Activated T-cell treated with anti-CD3 and anti-CD28 coated beads, Interleukin-2, amount 50 U/mL, for 4 hours (primary cell): ENCODE data around the gene SLC13A2. TPM values are rescaled to one million over a fixed set of nuclear protein-coding genes. Genes with fewer than 3 reads are reported as not detected.
"Not testable (repeated sequence)": the region's sequence is repeated elsewhere in the genome, so short reads cannot be mapped to it uniquely, and the experiment has no call there.

Source experiments
- ATAC-seq, 2 donors: fragments of 200-7000 bp; cut with Tn5 transposase; one replicate each; pipeline ENCODE4 v1.10.0; 2021
- DNase-seq: peaks from one replicate; pipeline ENCODE4 v3.0.0-alpha.2; 2020
- H3K27me3 Mint-ChIP-seq: one replicate; pipeline ENCODE4 v1.8.0; 2021; ENCODE audit warnings: low read depth, mixed read lengths
- H3K36me3 Mint-ChIP-seq: one replicate; pipeline ENCODE4 v1.8.0; 2022; ENCODE audit warnings: mixed read lengths; ENCODE audit not compliant: insufficient read depth
- H3K4me1 Mint-ChIP-seq: one replicate; pipeline ENCODE4 v1.8.0; 2021; ENCODE audit warnings: low read depth, mixed read lengths
- H3K4me3 Mint-ChIP-seq: one replicate; pipeline ENCODE4 v1.8.0; 2021; ENCODE audit warnings: mild to moderate bottlenecking, moderate library complexity, mixed read lengths
- H3K9me3 Mint-ChIP-seq: one replicate; pipeline ENCODE4 v1.8.0; 2021; ENCODE audit warnings: mixed read lengths
- total RNA-seq, 3 donors: library from RNA; stranded (reverse); gene quantifications; one replicate each; pipeline ENCODE4 v1.2.1, GENCODE V29; 2021

The SLC13A2 gene, protein sequence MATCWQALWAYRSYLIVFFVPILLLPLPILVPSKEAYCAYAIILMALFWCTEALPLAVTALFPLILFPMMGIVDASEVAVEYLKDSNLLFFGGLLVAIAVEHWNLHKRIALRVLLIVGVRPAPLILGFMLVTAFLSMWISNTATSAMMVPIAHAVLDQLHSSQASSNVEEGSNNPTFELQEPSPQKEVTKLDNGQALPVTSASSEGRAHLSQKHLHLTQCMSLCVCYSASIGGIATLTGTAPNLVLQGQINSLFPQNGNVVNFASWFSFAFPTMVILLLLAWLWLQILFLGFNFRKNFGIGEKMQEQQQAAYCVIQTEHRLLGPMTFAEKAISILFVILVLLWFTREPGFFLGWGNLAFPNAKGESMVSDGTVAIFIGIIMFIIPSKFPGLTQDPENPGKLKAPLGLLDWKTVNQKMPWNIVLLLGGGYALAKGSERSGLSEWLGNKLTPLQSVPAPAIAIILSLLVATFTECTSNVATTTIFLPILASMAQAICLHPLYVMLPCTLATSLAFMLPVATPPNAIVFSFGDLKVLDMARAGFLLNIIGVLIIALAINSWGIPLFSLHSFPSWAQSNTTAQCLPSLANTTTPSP
- total RNA-seq, result not detected

DNA sequence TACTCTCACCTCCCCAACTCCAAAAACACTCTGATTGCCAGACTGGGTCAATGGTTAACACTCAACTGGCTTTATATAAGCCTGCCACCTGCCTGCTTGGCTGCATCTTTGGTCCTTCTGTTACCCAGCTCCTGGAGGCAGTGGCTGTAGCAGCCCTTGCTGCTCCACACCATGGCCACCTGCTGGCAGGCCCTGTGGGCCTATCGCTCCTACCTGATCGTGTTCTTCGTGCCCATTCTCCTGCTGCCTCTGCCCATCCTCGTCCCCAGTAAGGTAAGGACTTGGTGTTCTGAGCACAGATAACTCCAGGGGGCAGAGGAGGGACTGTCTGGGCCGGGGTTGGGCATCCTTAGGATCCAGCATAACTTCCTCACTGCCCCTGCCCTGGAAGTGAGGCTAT, at the start of gene SLC13A2:
Gene SLC13A2 (plus strand): TSS at position 103 of the 400 bp plus-strand sequence. CDS start 69 bp downstream, at position 172.
- Mint-ChIP-seq H3K4me1 (peaks cover 17% of the 10 kb centered on the region), H3K9me3 (no peaks in the 10 kb centered on the region), H3K4me3 (no peak within 1 kb of the TSS), H3K36me3 (no peaks in the 10 kb centered on the region), H3K27me3 (no peaks in the 10 kb centered on the region)
- no peak for ATAC-seq
- no peak for DNase-seq

DNA sequence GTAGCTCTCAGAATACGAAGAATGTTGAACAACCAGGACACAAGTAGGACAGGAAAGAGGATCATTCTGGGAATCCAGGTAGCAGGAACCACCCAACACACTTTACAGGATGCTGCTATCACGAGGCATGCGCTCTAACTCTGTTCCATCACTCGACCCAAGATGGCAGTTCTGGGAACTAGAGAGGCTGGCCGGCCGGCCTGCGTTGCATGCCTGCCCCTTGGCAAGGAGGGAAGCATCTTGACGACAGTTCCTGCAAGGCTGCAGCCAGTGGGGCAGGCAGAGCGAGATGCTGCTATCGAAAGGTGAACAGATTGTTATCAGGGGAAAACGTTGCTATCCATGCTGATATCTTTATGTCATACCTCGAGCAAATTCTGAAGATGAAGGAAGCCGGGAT, 48.2 kb upstream of the SLC13A2 start:
- Mint-ChIP-seq H3K36me3 (no peaks in the 10 kb centered on the region), H3K4me3 (no peak overlapping the region), H3K4me1 (no peaks in the 10 kb centered on the region), H3K9me3 (no peaks in the 10 kb centered on the region), H3K27me3 (peaks cover 7% of the 10 kb centered on the region)
- DNase-seq, result no peak
- no peak for ATAC-seq

DNA sequence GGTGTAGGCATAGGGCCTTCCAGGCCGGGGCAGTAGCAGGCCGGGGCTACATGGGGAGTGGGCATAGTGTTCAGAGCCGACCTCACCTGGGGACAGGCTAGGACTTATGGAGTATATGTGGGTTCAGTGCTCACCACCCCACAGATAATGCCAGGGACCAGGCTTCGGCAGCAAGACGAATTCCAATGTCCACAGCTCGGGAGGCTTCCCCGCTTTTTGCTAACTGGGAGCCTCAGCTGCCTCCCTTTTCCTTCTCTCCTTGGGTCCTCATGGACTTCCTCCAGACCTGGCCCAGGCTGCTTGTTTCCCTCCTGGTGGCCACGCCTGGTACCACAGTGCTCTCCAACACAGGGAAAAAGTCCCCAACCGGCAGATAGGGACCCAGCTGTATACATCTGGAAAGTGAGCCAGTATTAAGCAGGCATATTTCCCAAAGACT, 47.3 kb upstream of the SLC13A2 start:
- peaks cover 12% of the 10 kb centered on the region for H3K27me3 Mint-ChIP-seq

DNA sequence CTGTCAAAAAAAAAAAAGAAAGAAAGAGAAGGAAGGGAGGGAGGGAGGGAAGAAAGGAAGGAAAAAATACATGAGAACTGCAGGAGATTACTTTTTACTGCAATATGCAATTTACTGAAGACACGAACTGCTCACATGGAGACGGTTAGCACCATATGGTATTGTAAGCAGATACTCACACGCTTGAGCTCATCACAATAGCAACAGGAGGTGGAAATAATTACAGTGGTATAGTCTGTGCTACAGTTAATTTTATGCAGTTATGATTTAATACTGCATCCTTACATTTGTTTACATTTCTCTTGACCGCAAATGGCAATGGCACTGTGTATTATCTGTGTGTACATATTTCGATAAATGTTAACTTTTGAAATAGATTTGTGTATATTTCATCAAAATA, 46.1 kb upstream of the SLC13A2 start:
- no peaks in the 10 kb centered on the region for H3K36me3 Mint-ChIP-seq
- no peak overlapping the region for H3K4me3 Mint-ChIP-seq
- H3K9me3 Mint-ChIP-seq, result no peaks in the 10 kb centered on the region
- no peaks in the 10 kb centered on the region for H3K4me1 Mint-ChIP-seq
- DNase-seq (no peak), ATAC-seq (no peak)
- peaks cover 12% of the 10 kb centered on the region for H3K27me3 Mint-ChIP-seq

More for the DNA sequence above, 47.3 kb upstream of the SLC13A2 start:
- Mint-ChIP-seq H3K4me1 (no peaks in the 10 kb centered on the region), H3K4me3 (no peak overlapping the region), H3K36me3 (no peaks in the 10 kb centered on the region), H3K9me3 (no peaks in the 10 kb centered on the region)
- DNase-seq, result no peak
- ATAC-seq, result no peak

DNA sequence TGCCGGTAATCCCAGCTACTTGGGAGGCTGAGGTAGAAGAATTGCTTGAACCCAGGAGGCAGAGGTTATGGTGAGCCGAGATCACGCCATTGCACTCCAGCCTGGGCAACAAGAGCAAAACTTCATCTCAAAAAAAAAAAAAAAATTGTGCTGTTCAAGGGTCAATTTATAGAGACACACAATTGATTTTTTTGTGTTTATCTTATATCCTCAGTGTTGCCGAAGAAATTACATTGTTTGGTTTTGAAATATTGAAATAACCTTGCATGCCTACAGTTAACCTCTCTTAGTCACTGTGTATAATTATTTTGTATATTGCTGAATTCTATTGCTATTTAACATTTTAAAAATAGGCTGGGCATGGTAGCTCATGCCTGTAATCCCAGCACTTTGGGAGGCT, 45.5 kb upstream of the SLC13A2 start:
- not testable (repeated sequence) for H3K4me3 Mint-ChIP-seq, H3K4me1 Mint-ChIP-seq, DNase-seq, ATAC-seq, H3K9me3 Mint-ChIP-seq, H3K36me3 Mint-ChIP-seq
- H3K27me3 Mint-ChIP-seq, result peaks cover 12% of the 10 kb centered on the region

DNA sequence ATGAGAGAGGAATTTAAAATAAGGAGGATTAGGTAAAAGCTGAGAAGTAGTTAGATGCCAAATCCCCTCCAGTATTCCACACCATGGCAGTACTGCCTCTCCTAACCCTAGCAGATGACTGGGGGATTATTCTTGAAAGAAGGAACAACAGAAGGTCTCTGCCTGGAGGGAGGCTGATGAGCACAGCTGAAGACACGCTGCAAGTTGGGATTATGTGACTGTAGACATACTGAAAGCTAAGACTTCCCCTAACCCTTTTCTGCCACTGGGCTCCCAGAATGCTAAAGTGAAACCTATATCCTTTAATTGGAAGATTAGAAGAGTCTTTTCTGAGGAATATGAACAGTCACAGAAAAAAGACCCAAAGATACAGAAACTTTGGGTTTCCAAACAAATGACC, 39.7 kb upstream of the SLC13A2 start:
- H3K4me1 Mint-ChIP-seq, result no peaks in the 10 kb centered on the region
- H3K4me3 Mint-ChIP-seq, result no peak overlapping the region
- H3K36me3 Mint-ChIP-seq, result no peaks in the 10 kb centered on the region
- H3K9me3 Mint-ChIP-seq, result no peaks in the 10 kb centered on the region
- H3K27me3 Mint-ChIP-seq, result peaks cover 10% of the 10 kb centered on the region
- ATAC-seq (no peak), DNase-seq (no peak)

DNA sequence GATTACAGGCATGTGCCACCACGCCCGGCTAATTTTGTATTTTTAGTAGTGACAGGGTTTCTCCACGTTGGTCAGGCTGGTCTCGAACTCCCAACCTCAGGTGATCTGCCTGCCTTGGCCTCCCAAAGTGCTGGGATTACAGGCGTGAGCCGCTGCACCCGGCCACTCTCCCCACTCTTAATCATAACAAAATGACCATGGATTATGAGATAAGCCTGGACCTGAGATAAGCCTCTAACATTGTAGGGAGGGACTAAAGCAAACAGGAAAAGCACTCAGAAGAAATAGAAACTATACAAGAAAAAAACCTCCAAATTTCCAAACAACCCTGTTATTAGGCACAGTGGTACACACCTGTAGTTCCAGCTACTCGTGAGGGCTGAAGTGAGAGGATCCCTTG, 39.1 kb upstream of the SLC13A2 start:
- not testable (repeated sequence) for ATAC-seq, H3K36me3 Mint-ChIP-seq, H3K4me3 Mint-ChIP-seq, DNase-seq, H3K4me1 Mint-ChIP-seq, H3K9me3 Mint-ChIP-seq
- H3K27me3 Mint-ChIP-seq, result peaks cover 12% of the 10 kb centered on the region

DNA sequence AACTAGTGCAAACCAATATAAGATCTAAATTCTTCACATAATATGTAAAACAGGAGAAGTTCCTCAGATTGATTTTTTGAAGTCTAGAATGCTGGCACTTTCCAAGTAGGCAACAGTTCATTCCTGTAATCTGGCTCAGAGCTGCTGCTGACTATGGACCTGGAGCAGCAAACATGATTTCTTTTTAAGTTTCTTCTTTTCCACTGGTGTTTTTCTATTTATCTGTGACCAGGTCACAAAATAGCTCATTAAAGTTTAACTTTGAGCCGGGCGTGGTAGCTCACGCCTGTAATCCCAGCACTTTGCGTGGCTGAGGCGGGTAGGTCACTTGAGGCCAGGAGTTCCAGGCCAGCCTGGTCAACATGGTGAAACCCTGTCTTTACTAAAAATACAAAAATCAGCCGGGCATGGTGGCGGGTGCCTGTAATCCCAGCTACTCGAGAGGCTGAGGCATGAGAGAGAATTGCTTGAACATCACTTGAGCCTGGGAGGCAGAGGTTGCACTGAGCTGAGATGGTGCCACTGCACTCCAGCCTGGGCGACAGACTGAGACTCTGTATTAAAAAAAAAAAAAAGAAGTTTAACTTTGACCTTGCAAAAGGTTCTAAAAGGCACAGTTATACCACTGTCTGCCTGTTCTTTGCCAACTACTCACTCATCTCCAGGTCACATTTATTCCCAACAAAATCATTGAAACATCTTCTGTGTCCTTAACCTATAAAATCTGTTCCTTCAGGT, 29.4 kb upstream of the SLC13A2 start:
- H3K36me3 Mint-ChIP-seq, result no peaks in the 10 kb centered on the region
- no peak overlapping the region for H3K4me3 Mint-ChIP-seq
- no peaks in the 10 kb centered on the region for H3K4me1 Mint-ChIP-seq
- peaks cover 24% of the 10 kb centered on the region for H3K27me3 Mint-ChIP-seq
- no peak for DNase-seq
- no peaks in the 10 kb centered on the region for H3K9me3 Mint-ChIP-seq
- no peak for ATAC-seq

DNA sequence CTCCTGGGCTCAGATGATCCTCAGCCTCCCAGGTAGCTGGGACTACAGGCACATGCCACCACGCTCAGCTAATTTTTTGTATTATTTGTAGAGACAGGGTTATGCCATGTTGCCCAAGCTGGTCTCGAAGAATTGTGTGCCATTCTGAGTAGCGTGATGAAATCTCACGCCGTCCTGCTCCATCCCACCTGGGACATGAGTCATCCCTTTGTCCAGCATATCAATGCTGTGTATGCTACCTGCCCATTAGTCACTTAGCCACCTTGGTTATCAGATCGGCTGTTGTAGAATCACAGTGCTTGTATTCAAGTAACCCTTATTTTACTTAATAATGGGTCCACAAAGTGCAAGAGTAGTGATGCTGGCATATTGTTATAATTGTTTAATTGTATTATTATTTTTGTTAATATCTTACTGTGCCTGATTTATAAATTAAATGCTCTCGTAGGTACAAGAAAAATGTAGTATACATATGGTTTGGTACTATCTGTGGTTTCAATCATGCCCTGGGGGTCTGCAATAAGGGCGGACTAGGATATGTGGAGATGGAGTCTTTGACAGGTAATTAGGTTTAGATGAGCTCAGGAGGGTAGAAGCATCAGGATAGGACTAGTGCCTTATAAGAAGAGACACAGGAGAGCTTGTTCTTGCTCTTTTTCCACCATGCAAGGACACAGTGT, 26.6 kb upstream of the SLC13A2 start:
- H3K4me3 Mint-ChIP-seq, result no peak overlapping the region
- no peaks in the 10 kb centered on the region for H3K36me3 Mint-ChIP-seq
- DNase-seq (no peak), ATAC-seq (no peak)
- peaks cover 16% of the 10 kb centered on the region for H3K27me3 Mint-ChIP-seq
- H3K4me1 Mint-ChIP-seq, result no peaks in the 10 kb centered on the region
- peaks cover 4% of the 10 kb centered on the region for H3K9me3 Mint-ChIP-seq

DNA sequence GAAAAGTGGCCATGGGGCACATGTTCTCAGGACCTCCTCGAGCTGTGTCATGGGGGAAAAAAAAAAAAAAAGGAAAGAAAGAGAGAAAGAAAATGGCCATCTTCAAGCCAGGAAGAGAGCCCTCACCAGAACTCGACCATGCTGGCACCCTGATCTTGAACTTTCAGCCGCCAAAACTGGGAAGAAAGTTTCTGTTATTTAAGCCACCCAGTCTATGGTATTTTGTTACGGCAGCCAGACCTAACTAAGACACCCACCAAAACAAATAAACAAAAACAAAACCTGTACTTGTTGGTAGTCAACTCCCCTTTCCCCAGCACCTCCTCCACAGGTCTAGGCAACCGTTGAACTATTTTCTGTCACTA, 26.1 kb upstream of the SLC13A2 start:
- no peaks in the 10 kb centered on the region for H3K4me1 Mint-ChIP-seq
- H3K36me3 Mint-ChIP-seq, result no peaks in the 10 kb centered on the region
- no peak overlapping the region for H3K4me3 Mint-ChIP-seq
- peaks cover 12% of the 10 kb centered on the region for H3K27me3 Mint-ChIP-seq
- H3K9me3 Mint-ChIP-seq, result peaks cover 4% of the 10 kb centered on the region
- DNase-seq (no peak), ATAC-seq (no peak)

DNA sequence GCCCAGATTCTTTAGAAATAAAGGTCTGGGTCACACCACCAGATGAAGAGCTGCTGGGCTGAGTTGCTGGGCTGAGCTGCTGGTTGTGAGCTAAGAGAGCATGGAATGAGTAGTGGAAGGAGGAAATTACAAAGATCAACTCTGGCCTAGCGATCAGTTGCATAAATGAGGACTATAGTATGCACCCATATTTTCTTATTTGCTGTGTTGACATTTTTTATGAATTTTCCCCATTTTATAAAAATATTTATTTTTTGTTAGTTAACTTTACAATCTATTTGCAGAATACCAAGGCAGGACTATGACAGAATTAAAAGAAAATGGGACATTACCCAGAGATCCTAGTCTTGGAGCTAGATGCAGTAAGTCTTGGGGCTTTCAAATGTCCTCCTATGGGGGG, 23.6 kb upstream of the SLC13A2 start:
- DNase-seq (no peak), ATAC-seq (no peak)
- no peaks in the 10 kb centered on the region for H3K4me1 Mint-ChIP-seq
- no peak overlapping the region for H3K4me3 Mint-ChIP-seq
- H3K36me3 Mint-ChIP-seq, result no peaks in the 10 kb centered on the region
- peaks cover 4% of the 10 kb centered on the region for H3K9me3 Mint-ChIP-seq
- H3K27me3 Mint-ChIP-seq, result peaks cover 7% of the 10 kb centered on the region

DNA sequence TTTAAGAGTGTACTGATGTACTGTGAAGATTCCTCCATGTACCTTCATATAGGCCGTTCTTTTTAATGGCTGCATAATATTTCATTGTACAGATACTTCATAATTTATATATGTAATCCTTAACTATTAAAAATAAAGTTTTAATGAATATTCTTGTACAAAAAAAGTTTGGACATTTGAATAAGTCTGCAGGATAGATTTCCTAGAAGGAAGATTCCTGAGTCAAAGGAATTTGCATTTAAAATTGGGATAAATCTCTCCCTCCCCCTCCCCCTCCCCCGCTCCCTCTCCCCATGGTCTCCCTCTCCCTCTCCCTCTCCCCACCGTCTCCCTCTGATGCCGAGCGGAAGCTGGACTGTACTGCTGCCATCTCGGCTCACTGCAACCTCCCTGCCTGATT, 15.6 kb upstream of the SLC13A2 start:
- H3K4me1 Mint-ChIP-seq, result no peaks in the 10 kb centered on the region
- H3K9me3 Mint-ChIP-seq, result no peaks in the 10 kb centered on the region
- H3K27me3 Mint-ChIP-seq, result peaks cover 5% of the 10 kb centered on the region
- no peaks in the 10 kb centered on the region for H3K36me3 Mint-ChIP-seq
- ATAC-seq, result no peak
- DNase-seq, result no peak
- no peak overlapping the region for H3K4me3 Mint-ChIP-seq

DNA sequence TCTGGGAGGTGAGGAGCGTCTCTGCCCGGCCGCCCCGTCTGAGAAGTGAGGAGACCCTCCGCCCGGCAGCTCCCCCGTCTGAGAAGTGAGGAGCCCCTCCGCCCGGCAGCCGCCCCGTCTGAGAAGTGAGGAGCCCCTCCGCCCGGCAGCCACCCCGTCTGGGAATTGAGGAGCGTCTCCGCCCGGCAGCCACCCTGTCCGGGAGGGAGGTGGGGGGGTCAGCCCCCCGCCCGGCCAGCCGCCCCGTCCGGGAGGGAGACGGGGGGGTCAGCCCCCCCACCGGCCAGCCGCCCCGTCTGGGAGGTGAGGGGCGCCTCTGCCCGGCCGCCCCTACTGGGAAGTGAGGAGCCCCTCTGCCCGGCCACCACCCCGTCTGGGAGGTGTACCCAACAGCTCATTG, 14.6 kb upstream of the SLC13A2 start:
- H3K4me3 Mint-ChIP-seq, ATAC-seq, H3K4me1 Mint-ChIP-seq, H3K9me3 Mint-ChIP-seq, DNase-seq, H3K36me3 Mint-ChIP-seq: not testable (repeated sequence)
- peaks cover 13% of the 10 kb centered on the region for H3K27me3 Mint-ChIP-seq

DNA sequence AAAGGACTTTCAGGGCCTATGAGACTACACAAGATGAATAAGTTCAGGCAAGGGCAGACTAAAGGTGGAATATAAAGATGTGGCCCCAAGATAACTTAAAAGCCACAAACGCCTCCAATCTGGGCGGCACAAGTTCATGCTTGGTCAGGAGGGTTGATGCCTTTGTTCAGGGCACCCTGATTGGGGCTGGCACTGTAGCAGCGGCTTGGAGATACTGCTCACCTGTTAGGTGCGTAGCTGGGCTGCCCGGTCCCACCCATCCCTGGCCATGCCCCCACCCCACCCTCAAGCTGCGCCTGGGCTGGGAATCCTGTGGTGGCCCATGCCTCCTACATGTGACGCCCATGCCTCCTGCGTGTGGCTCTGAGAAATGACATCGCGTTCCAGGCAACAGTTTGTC, 12.5 kb upstream of the SLC13A2 start:
- no peak for ATAC-seq
- no peak overlapping the region for H3K4me3 Mint-ChIP-seq
- no peak for DNase-seq
- H3K27me3 Mint-ChIP-seq, result peaks cover 14% of the 10 kb centered on the region
- no peaks in the 10 kb centered on the region for H3K9me3 Mint-ChIP-seq
- H3K4me1 Mint-ChIP-seq, result no peaks in the 10 kb centered on the region
- H3K36me3 Mint-ChIP-seq, result no peaks in the 10 kb centered on the region
